ENCODE data around the gene COL13A1.

COL13A1 gene

DNA sequence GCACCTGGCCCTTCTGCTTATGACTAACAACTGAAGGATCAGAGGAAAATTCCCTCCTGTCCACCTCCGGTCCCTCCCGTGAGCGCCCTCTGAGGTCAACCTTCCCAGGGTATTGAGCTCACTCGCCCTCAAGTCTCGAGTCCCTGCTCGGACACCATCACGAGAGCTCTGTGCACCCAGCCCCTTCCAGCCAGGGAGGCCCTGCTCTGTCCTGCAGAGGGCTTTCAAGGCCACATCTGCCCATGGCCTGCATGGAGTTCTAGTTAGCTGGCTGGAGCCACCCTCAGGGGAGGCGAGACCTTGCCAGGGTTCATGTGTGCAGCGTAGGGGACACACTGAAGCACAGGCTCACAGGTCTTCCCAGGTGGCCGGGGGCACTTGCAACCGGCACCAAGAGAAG lies 140.0 kb downstream of the COL13A1 start:
- no CpG with 5 or more reads among the region's 11 CpGs for WGBS (ENCODE audit: insufficient coverage, insufficient read length)
- H3K4me3 ChIP-seq (ENCODE audit: low read length) = no peak overlapping the region
- DNase-seq (ENCODE audit: low read depth, low spot score) = no peak
- H3K27me3 ChIP-seq (ENCODE audit: control insufficient read depth, insufficient read depth, low read length) = no peaks in the 10 kb centered on the region
- no peaks in the 10 kb centered on the region for H3K9me3 ChIP-seq (ENCODE audit: control insufficient read depth, insufficient read depth, low read length)
- H3K4me1 ChIP-seq (ENCODE audit: control insufficient read depth, insufficient read depth, low read length) = no peaks in the 10 kb centered on the region
- no peaks in the 10 kb centered on the region for H3K36me3 ChIP-seq (ENCODE audit: control insufficient read depth, insufficient read depth, low read length)
- H3K27ac ChIP-seq (ENCODE audit: low read length) = no peak overlapping the region

DNA sequence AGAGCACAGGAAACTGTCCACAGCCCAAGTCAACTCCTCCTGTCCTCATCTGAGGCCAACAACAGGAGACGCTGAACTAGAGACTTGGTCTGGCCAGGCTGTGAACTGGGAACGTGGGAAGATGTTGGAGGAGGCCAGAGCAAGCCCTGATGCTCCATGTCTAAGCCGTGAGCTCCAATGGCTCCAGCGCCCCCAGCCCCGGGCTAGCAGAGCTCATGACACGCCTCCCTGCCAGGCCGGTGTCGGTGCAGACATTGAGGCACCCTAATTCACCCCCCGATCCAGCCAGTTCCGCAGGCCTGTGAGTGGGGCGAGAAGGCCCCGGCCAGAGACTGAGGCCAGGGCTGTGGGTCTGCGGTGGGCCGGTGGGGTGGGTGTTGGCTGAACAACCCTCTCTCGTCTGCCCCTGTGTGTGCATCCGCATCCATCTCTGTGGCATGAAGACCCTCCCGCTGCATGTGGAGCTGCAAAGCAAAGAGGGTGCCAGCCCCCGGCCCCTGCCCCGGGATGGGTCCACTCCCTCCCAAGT lies 141.7 kb downstream of the COL13A1 start:
- no peak overlapping the region for H3K27ac ChIP-seq (ENCODE audit: low read length)
- H3K27me3 ChIP-seq (ENCODE audit: control insufficient read depth, insufficient read depth, low read length) = no peaks in the 10 kb centered on the region
- H3K36me3 ChIP-seq (ENCODE audit: control insufficient read depth, insufficient read depth, low read length) = no peaks in the 10 kb centered on the region
- no peak for DNase-seq (ENCODE audit: low read depth, low spot score)
- H3K4me3 ChIP-seq (ENCODE audit: low read length) = no peak overlapping the region
- H3K9me3 ChIP-seq (ENCODE audit: control insufficient read depth, insufficient read depth, low read length) = no peaks in the 10 kb centered on the region
- no peaks in the 10 kb centered on the region for H3K4me1 ChIP-seq (ENCODE audit: control insufficient read depth, insufficient read depth, low read length)
- no CpG with 5 or more reads among the region's 19 CpGs for WGBS (ENCODE audit: insufficient coverage, insufficient read length)

DNA sequence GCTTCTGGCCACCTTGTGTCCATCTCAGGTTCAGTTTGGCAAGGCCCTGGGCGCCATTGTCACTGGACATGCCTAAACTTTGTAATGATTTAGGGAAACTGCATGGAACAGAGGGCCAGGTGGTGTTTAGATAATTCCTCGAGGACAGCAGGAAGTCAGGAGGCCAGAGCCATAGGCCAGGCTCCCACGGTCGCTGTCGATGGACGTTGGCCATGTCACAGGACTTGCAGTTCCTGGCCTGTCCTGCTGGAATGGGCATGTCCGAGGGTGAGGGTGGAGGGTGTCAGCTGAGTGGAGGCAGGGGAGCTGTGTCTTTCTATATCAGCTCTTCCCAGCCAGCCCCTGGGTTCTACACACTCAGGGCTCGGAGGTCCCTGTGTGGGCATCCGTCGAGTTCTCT lies 143.1 kb downstream of the COL13A1 start:
- WGBS (ENCODE audit: insufficient coverage, insufficient read length) = no CpG with 5 or more reads among the region's 10 CpGs
- H3K27me3 ChIP-seq (ENCODE audit: control insufficient read depth, insufficient read depth, low read length) = no peaks in the 10 kb centered on the region
- no peak overlapping the region for H3K27ac ChIP-seq (ENCODE audit: low read length)
- H3K36me3 ChIP-seq (ENCODE audit: control insufficient read depth, insufficient read depth, low read length) = no peaks in the 10 kb centered on the region
- H3K9me3 ChIP-seq (ENCODE audit: control insufficient read depth, insufficient read depth, low read length) = no peaks in the 10 kb centered on the region
- DNase-seq (ENCODE audit: low read depth, low spot score) = no peak
- no peaks in the 10 kb centered on the region for H3K4me1 ChIP-seq (ENCODE audit: control insufficient read depth, insufficient read depth, low read length)
- no peak overlapping the region for H3K4me3 ChIP-seq (ENCODE audit: low read length)

DNA sequence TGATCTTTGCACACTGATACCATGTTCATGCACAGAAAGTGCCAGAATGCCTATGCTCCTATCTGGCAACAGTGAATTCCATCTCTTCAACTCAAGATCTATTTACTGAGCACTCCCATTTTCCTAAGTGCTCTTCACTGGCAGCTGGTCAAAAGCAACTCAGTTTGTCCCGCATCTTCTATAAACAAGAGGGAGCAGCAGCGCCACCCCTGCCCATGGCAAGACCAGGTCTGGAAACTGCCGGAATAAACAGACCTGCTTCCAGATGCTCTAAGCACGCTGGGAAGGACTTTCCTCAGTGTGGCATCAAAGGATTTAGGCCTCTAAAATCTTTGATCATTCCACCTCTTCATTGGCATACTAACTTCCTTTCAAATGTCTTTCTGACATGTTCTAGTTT lies 146.6 kb downstream of the COL13A1 start:
- peaks cover 5% of the 10 kb centered on the region for H3K4me1 ChIP-seq (ENCODE audit: control insufficient read depth, insufficient read depth, low read length)
- H3K9me3 ChIP-seq (ENCODE audit: control insufficient read depth, insufficient read depth, low read length) = no peaks in the 10 kb centered on the region
- no peak overlapping the region for H3K4me3 ChIP-seq (ENCODE audit: low read length)
- no CpG with 5 or more reads among the region's 4 CpGs for WGBS (ENCODE audit: insufficient coverage, insufficient read length)
- no peak overlapping the region for H3K27ac ChIP-seq (ENCODE audit: low read length)
- DNase-seq (ENCODE audit: low read depth, low spot score) = no peak
- H3K27me3 ChIP-seq (ENCODE audit: control insufficient read depth, insufficient read depth, low read length) = no peaks in the 10 kb centered on the region
- H3K36me3 ChIP-seq (ENCODE audit: control insufficient read depth, insufficient read depth, low read length) = no peaks in the 10 kb centered on the region

DNA sequence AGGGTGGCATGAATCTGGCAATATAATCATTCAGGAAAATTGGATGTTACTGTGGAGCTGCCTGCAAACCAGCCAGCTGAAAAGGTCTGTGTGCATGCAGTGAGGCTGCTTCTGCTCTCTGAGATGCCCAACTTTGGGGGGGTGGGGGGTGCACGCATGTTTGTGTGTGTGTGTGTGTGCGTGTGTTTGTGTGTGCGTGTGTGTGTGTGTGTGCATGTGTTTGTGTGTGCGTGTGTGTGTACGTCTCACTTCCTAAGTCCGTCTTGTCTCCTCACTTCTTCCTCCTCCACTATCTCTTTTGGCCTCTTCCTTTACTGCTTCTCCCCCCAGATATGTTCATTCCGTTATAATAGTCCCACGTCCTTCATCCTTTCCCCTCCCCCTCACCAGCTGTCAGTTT lies 148.1 kb downstream of the COL13A1 start:
- peaks cover 5% of the 10 kb centered on the region for H3K4me1 ChIP-seq (ENCODE audit: control insufficient read depth, insufficient read depth, low read length)
- no peak overlapping the region for H3K4me3 ChIP-seq (ENCODE audit: low read length)
- no peaks in the 10 kb centered on the region for H3K27me3 ChIP-seq (ENCODE audit: control insufficient read depth, insufficient read depth, low read length)
- no peaks in the 10 kb centered on the region for H3K36me3 ChIP-seq (ENCODE audit: control insufficient read depth, insufficient read depth, low read length)
- no peak for DNase-seq (ENCODE audit: low read depth, low spot score)
- no peaks in the 10 kb centered on the region for H3K9me3 ChIP-seq (ENCODE audit: control insufficient read depth, insufficient read depth, low read length)
- no peak overlapping the region for H3K27ac ChIP-seq (ENCODE audit: low read length)
- no CpG with 5 or more reads among the region's 8 CpGs for WGBS (ENCODE audit: insufficient coverage, insufficient read length)

DNA sequence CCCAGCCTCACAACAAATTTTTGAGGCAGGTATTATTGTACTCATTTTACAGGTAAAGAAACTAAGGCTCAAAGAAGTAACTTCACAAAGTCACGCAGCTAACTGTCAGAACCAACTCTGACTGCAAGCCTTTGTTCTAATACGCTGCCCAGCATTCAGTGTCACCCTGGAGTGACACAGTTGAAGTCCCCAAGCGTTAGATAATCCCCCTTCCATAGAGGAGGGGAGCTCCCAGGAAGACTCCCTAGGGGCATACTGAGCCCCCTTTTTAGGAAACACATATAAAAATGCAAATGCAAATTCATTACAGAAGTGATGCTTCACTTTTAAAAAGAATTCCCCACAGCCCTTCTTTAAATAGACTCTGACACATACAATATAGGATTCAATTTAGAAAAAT lies 150.0 kb downstream of the COL13A1 start:
- H3K4me1 ChIP-seq (ENCODE audit: control insufficient read depth, insufficient read depth, low read length) = peaks cover 5% of the 10 kb centered on the region
- H3K4me3 ChIP-seq (ENCODE audit: low read length) = no peak overlapping the region
- WGBS (ENCODE audit: insufficient coverage, insufficient read length) = no CpG with 5 or more reads among the region's 3 CpGs
- H3K27ac ChIP-seq (ENCODE audit: low read length) = no peak overlapping the region
- H3K36me3 ChIP-seq (ENCODE audit: control insufficient read depth, insufficient read depth, low read length) = no peaks in the 10 kb centered on the region
- no peaks in the 10 kb centered on the region for H3K27me3 ChIP-seq (ENCODE audit: control insufficient read depth, insufficient read depth, low read length)
- no peaks in the 10 kb centered on the region for H3K9me3 ChIP-seq (ENCODE audit: control insufficient read depth, insufficient read depth, low read length)
- DNase-seq (ENCODE audit: low read depth, low spot score) = no peak

DNA sequence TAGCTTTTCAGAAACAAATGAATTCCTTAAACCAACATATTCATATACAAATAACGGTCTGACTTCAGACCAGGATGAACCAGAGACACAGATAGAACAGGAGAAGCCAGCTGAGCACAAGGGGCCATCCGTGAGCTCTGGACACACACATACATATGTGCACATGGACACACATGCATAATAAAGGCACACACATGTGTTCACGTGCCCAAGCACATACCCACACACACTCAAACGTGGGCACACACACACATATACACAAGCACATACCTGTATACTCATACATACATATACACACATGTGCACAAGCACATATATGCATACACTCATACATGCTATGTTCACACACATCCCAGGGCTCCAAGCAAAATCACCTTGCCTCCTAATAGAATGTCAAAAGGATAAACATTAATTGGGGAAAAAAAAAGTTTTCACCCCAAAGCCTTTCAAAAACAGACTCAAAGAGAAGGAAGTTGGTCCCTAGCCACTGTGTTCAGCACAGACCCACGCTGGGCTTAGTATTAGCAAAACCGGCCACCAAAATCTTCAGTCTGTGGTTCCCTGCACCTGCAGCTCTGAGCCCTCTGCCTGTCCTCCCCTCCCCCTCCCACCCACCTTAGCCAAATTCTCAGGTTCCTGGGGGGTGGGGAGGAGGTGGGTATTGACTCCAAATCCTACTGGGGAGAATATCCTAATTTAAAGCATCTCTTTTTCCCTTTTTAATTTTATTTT lies 150.5 kb downstream of the COL13A1 start:
- Histone ChIP-seq H3K27ac (ENCODE audit: low read length) (no peak overlapping the region), H3K4me1 (ENCODE audit: control insufficient read depth, insufficient read depth, low read length) (peaks cover 5% of the 10 kb centered on the region), H3K36me3 (ENCODE audit: control insufficient read depth, insufficient read depth, low read length) (no peaks in the 10 kb centered on the region), H3K27me3 (ENCODE audit: control insufficient read depth, insufficient read depth, low read length) (no peaks in the 10 kb centered on the region), H3K9me3 (ENCODE audit: control insufficient read depth, insufficient read depth, low read length) (no peaks in the 10 kb centered on the region), H3K4me3 (ENCODE audit: low read length) (no peak overlapping the region)
- no peak for DNase-seq (ENCODE audit: low read depth, low spot score)
- WGBS (ENCODE audit: insufficient coverage, insufficient read length) = no CpG with 5 or more reads among the region's 6 CpGs

DNA sequence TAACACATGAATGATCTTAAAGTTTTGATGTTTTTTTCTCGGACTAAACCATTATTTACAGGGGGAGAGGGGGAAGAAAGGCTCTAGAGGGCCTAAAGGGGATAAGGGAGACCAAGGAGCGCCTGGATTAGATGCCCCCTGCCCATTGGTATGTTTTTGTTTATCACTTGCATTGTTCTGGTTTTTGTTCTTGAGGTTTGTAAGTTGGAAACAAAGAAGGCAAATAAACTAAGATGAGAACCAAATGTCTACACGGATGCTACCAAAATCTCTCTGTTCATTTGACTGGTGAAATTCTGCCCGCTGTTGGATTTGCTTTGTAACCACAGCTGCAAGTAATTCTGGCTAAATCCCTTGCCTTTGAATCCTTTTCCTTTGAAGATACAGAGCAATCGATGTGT lies 151.1 kb downstream of the COL13A1 start:
- Histone ChIP-seq H3K36me3 (ENCODE audit: control insufficient read depth, insufficient read depth, low read length) (no peaks in the 10 kb centered on the region), H3K4me3 (ENCODE audit: low read length) (no peak overlapping the region), H3K9me3 (ENCODE audit: control insufficient read depth, insufficient read depth, low read length) (no peaks in the 10 kb centered on the region), H3K27me3 (ENCODE audit: control insufficient read depth, insufficient read depth, low read length) (no peaks in the 10 kb centered on the region), H3K4me1 (ENCODE audit: control insufficient read depth, insufficient read depth, low read length) (peaks cover 5% of the 10 kb centered on the region), H3K27ac (ENCODE audit: low read length) (no peak overlapping the region)
- no CpG with 5 or more reads among the region's 5 CpGs for WGBS (ENCODE audit: insufficient coverage, insufficient read length)
- no peak for DNase-seq (ENCODE audit: low read depth, low spot score)

DNA sequence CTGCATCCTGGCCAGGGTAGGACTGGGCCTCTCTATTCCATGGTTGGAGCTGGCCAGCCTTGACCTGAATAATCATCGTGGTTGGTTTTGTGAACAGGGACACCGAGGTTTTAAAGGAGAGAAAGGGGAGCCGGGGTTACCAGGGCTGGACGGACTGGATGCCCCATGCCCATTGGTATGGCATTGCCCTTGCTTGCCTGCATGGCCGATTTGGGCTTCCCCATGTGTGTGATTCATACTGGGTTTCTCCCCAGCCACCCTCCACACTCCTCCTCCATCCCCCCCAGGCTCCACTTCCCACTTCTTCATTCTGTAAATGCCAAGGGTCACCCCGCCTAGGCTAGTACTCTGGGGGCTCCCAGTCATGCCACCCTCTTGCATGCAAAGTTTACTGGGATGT lies 152.1 kb downstream of the COL13A1 start:
- DNase-seq (ENCODE audit: low read depth, low spot score) = no peak
- no peaks in the 10 kb centered on the region for H3K9me3 ChIP-seq (ENCODE audit: control insufficient read depth, insufficient read depth, low read length)
- H3K4me1 ChIP-seq (ENCODE audit: control insufficient read depth, insufficient read depth, low read length) = peaks cover 5% of the 10 kb centered on the region
- H3K27me3 ChIP-seq (ENCODE audit: control insufficient read depth, insufficient read depth, low read length) = no peaks in the 10 kb centered on the region
- H3K4me3 ChIP-seq (ENCODE audit: low read length) = no peak overlapping the region
- H3K27ac ChIP-seq (ENCODE audit: low read length) = no peak overlapping the region
- no CpG with 5 or more reads among the region's 6 CpGs for WGBS (ENCODE audit: insufficient coverage, insufficient read length)
- no peaks in the 10 kb centered on the region for H3K36me3 ChIP-seq (ENCODE audit: control insufficient read depth, insufficient read depth, low read length)

DNA sequence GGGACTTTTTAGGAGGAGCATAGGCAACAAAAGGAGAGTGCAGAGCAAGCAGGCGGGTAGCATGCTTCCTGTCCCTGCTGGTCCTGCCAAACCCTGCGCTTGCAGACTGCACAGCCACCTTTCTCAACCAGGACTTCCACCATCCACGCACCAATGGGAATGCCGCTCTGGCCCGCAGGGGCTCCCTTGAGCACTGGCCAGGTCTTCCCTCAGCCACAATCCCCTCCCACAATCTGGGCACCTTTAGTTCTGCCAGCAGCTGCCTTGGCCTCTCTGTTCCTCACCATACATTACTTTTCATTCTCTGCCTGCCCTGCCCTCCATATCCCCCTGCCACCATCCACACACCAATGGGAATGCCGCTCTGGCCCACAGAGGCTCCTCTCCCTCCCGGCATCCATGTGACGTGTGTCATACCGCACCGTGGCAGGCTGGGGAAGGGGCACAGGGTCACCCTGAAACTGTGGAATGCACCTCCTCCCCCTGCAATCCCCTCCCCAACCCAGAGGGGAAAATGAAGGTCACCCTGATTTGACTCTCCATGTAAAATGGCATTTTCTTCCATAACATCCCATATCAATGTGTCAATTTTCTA lies 153.6 kb downstream of the COL13A1 start:
- Histone ChIP-seq H3K4me3 (ENCODE audit: low read length) (no peak overlapping the region), H3K36me3 (ENCODE audit: control insufficient read depth, insufficient read depth, low read length) (no peaks in the 10 kb centered on the region), H3K9me3 (ENCODE audit: control insufficient read depth, insufficient read depth, low read length) (no peaks in the 10 kb centered on the region), H3K27me3 (ENCODE audit: control insufficient read depth, insufficient read depth, low read length) (no peaks in the 10 kb centered on the region), H3K27ac (ENCODE audit: low read length) (no peak overlapping the region), H3K4me1 (ENCODE audit: control insufficient read depth, insufficient read depth, low read length) (peaks cover 5% of the 10 kb centered on the region)
- no peak for DNase-seq (ENCODE audit: low read depth, low spot score)
- no CpG with 5 or more reads among the region's 10 CpGs for WGBS (ENCODE audit: insufficient coverage, insufficient read length)

All from iPS DF 6.9 (cell line).